Esophagus muscularis mucosa (tissue), 4 donors: ENCODE measurements around the gene ATG10. TPM values are rescaled to one million over a fixed set of nuclear protein-coding genes. Genes with fewer than 3 reads are reported as not detected.

Experiments used
- DNase-seq: peaks from one replicate; pipeline ENCODE4 v3.0.0-alpha.2; 2017; ENCODE audit errors: extremely low spot score
- H3K27ac ChIP-seq, 4 donors: fragments of 200-600 bp; sonication (generic); replicated peaks in 1 of 4; 1 replicate in 3 of 4; 2 replicates in 1 of 4; pipeline ENCODE4 v1.5.1; 2016 to 2019; ENCODE audit warnings: mild to moderate bottlenecking in 1 of 4
- H3K27me3 ChIP-seq, 4 donors: fragments of 200-600 bp; sonication (generic); one replicate each; pipeline versions ENCODE4 v1.5.1 to v1.6.0; 2016 to 2019
- H3K36me3 ChIP-seq, 4 donors: fragments of 200-600 bp; sonication (generic); one replicate each; pipeline ENCODE4 v1.5.1; 2016 to 2019
- H3K4me1 ChIP-seq, 4 donors: fragments of 200-600 bp; sonication (generic); one replicate each; pipeline ENCODE4 v1.5.1; 2016 to 2019
- H3K4me3 ChIP-seq, 4 donors: fragments of 200-600 bp; sonication (generic); 1 replicate in 2 of 4; 2 replicates in 2 of 4; pipeline ENCODE4 v1.5.1; 2016 to 2019; ENCODE audit warnings: mild to moderate bottlenecking in 4 of 4, moderate library complexity in 1 of 4
- H3K9me3 ChIP-seq, 4 donors: fragments of 200-600 bp; sonication (generic); 1 replicate in 3 of 4; 2 replicates in 1 of 4; pipeline ENCODE4 v1.5.1; 2016 to 2019
- EP300 ChIP-seq: sonication (generic); formaldehyde crosslinking; IDR thresholded peaks from one replicate; pipeline ENCODE4 v1.6.1; 2017; ENCODE audit warnings: antibody characterized with exemption
- POLR2A ChIP-seq: fragments of 450-650 bp; IDR thresholded peaks from one replicate; pipeline ENCODE4 v1.6.1; 2017; ENCODE audit warnings: antibody characterized with exemption, moderate library complexity, mild to moderate bottlenecking, low read depth
- POLR2AphosphoS5 ChIP-seq, 2 donors: sonication (generic); formaldehyde crosslinking; IDR thresholded peaks; one replicate each; pipeline ENCODE4 v1.6.1; 2017; ENCODE audit warnings: antibody characterized with exemption in 2 of 2
- WGBS: methylation state at CpG from one replicate; pipeline ENCODE4 v1.1.5; 2018; 5-methylcytosine and 5-hydroxymethylcytosine counted together
- intact Hi-C: fragments of 100-400 bp; cut with DNase I; formaldehyde crosslinking; loops from one replicate; pipeline ENCODE4 v1.15.1; 2023
- total RNA-seq, 4 donors: library from RNA; depleted of rRNA; stranded (reverse); fragments of >200 nt; gene quantifications; one replicate each; pipeline versions ENCODE4 v1.1.0 to v1.2.1, GENCODE V29; 2016
- TF ChIP-seq, protein P1 (sequence below), 3 experiments: fragments of 200-600 bp in 2 of 3; fragments of 450-650 bp in 1 of 3; sonication (generic) in 2 of 3; IDR thresholded peaks; one replicate each; pipeline ENCODE4 v1.5.1; 2017 to 2019; ENCODE audit warnings: antibody characterized with exemption in 3 of 3, mild to moderate bottlenecking in 2 of 3, moderate library complexity in 1 of 3

Gene ATG10
- total RNA-seq, 4 donors from 2014 or later = 5.2 to 9.1 (median 7.3) TPM

DNA sequence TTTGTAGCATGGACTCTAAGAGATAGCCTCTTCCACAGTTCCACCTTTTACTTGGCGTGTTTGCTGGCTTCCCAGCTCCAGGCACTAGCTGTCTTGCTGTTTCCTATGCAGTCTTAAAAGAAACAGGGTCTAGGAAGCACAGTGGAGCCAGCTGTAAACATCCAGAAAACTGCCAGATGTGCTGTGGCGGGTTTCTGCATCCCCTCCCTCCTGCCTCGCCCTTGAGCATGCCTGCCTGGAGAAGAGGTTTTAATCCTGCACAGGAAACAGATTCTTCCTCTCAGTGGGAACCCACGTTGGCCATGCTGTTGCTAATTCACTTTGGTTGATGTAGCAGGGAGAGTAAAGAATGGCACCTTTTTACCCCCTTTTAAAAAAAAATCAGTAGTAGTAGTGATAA is 185.1 kb downstream of the ATG10 start:
- TF ChIP-seq EP300 = no peak
- Histone ChIP-seq H3K36me3 (no peaks in the 10 kb centered on the region), H3K27me3 (no peaks in the 10 kb centered on the region), H3K4me1 (peaks cover 0 to 10% (median 3%) of the 10 kb centered on the region in 4 donors), H3K27ac (no peak overlapping the region), H3K9me3 (no peaks in the 10 kb centered on the region), H3K4me3 (no peak overlapping the region)
- intact Hi-C loops = no loop called here
- DNase-seq = no peak
- WGBS = 81% methylated on average over 4 of the region's 4 CpGs

DNA sequence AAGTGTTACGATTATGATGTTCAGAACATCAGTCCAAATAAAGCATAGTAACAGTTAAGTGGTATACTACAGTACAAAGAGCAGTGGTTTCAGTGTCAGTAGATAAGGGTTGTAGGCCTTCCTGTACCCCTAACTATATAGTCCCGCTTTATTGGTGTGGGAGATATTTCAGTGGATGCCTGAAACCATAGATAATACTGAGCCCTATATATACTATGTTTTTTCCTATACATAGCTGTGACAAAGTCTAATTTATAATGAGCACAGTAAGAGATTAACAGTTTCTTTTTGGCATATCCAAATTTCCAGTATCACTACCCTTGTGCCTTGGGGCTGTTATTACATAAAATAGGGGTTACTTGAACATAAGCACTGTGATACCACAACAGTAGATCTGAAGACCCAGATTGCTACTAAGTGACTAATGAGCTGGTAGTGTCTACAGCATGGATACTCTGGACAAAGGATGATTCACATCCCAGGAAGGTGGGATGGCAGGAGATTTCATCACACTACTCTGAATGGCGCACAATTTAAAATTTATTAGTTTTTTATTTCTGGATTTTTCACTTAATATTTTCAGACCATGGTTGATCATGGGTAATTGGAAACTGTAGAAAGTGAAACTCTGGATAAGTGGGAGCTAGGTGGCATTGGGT is 187.1 kb downstream of the ATG10 start:
- WGBS = 90% methylated on average over 3 of the region's 3 CpGs
- intact Hi-C loops = no loop called here
- H3K27me3 ChIP-seq = no peaks in the 10 kb centered on the region
- H3K36me3 ChIP-seq = no peaks in the 10 kb centered on the region
- H3K4me1 ChIP-seq = peaks cover 0 to 17% (median 3%) of the 10 kb centered on the region in 4 donors
- no peak overlapping the region for H3K4me3 ChIP-seq
- DNase-seq = no peak
- no peak overlapping the region for H3K27ac ChIP-seq
- TF ChIP-seq POLR2AphosphoS5 (IDR thresholded peaks at IDR 0.05) (no peak), EP300 (no peak), POLR2A (no peak)
- TF ChIP-seq, protein P1, sequence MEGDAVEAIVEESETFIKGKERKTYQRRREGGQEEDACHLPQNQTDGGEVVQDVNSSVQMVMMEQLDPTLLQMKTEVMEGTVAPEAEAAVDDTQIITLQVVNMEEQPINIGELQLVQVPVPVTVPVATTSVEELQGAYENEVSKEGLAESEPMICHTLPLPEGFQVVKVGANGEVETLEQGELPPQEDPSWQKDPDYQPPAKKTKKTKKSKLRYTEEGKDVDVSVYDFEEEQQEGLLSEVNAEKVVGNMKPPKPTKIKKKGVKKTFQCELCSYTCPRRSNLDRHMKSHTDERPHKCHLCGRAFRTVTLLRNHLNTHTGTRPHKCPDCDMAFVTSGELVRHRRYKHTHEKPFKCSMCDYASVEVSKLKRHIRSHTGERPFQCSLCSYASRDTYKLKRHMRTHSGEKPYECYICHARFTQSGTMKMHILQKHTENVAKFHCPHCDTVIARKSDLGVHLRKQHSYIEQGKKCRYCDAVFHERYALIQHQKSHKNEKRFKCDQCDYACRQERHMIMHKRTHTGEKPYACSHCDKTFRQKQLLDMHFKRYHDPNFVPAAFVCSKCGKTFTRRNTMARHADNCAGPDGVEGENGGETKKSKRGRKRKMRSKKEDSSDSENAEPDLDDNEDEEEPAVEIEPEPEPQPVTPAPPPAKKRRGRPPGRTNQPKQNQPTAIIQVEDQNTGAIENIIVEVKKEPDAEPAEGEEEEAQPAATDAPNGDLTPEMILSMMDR (IDR thresholded peaks at IDR 0.05) = no peak
- H3K9me3 ChIP-seq = no peaks in the 10 kb centered on the region

DNA sequence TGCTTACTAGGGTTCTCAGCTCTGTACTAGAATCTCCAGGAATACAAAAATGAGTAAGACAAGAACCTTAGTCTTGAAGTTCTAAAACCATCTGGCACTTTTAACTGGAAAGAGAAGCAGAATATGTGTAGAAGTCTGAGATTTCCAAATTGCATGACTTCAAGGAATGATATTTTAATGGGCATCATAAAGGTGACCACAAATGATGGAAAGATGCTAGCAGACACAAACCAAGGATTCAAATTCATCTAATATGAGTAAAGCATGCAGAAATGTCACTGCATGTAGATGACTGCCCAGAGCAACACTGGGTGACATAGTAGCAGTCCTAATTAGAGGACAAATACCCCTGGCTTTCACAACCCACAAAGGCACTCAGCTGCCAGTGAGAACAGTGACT is 189.1 kb downstream of the ATG10 start:
- intact Hi-C loops = loop anchor here (5.0 kb wide), 1 partner anchor 189 kb away; the partner anchor contains the start of gene ATG10
- DNase-seq = no peak
- TF ChIP-seq POLR2AphosphoS5 (IDR thresholded peaks at IDR 0.05) (no peak), POLR2A (no peak), EP300 (no peak)
- TF ChIP-seq, protein P1 (IDR thresholded peaks at IDR 0.05) = no peak
- no peak overlapping the region for H3K27ac ChIP-seq
- H3K36me3 ChIP-seq = no peaks in the 10 kb centered on the region
- H3K9me3 ChIP-seq = no peaks in the 10 kb centered on the region
- H3K27me3 ChIP-seq = no peaks in the 10 kb centered on the region
- no peak overlapping the region for H3K4me3 ChIP-seq
- H3K4me1 ChIP-seq = peaks cover 11 to 27% (median 15%) of the 10 kb centered on the region in 4 donors

DNA sequence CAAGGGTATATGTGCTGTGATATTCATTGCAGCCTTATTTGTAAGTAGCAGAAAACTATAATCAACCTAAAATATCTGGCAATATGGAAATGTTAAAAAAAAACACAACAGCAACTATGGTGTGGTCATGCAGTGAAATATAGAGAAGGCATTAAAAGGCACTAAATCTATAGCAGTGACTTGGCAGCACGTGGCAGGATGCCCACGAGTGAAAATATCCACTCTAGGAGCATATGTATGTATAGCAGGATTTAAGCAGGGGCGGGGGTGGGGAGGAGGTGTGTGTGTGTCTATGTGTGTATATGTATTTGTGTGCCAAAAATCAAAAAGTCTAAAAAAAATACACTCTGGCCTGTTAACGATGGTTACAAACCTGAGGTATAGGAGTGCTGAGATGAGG is 190.8 kb downstream of the ATG10 start:
- Histone ChIP-seq H3K9me3 (no peaks in the 10 kb centered on the region), H3K27me3 (no peaks in the 10 kb centered on the region), H3K4me1 (peaks cover 11 to 29% (median 19%) of the 10 kb centered on the region in 4 donors), H3K4me3 (no peak overlapping the region), H3K36me3 (no peaks in the 10 kb centered on the region), H3K27ac (no peak overlapping the region)
- intact Hi-C loops = loop anchor here (5.0 kb wide), 1 partner anchor 190 kb away; the partner anchor contains the start of gene ATG10
- no peak for DNase-seq
- TF ChIP-seq EP300 (no peak), POLR2A (no peak), POLR2AphosphoS5 (IDR thresholded peaks at IDR 0.05) (no peak)
- TF ChIP-seq, protein P1 (IDR thresholded peaks at IDR 0.05) = no peak
- WGBS = 86% methylated on average over 4 of the region's 4 CpGs

DNA sequence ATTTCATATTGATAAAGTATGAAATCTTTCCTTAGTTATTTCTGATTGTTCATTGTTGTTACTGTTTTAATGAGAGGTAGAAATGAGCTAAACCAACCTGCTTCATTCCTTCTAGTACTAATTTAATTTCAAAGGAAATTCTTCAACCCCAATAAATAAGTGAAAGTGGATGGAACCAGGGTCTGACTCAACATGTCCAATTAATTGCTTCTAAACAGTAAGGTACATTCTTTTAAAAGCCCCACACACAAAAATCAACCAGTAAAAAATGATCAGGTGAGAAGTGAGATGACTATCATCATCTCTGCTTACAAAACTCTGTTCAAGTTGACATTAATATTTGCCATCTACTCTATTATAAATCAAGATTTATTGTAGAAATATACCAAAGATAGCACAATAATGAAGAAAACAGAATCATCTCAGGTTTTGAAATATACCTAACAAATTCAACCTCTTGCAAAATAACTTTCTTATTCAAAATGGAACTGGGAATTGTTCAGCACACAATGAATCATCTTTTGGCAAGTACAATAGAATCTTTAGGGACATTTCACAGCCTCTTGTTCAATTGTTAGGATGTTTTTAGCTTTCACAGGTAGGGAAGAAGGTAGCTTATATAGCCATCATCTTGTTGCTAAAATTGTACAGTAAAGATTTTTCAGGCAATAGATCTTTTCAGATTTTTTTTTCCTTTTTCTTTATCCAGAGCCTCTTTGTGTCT is 191.8 kb downstream of the ATG10 start:
- Histone ChIP-seq H3K4me3 (no peak overlapping the region), H3K4me1 (peaks cover 11 to 39% (median 25%) of the 10 kb centered on the region in 4 donors), H3K27me3 (no peaks in the 10 kb centered on the region), H3K9me3 (no peaks in the 10 kb centered on the region), H3K36me3 (no peaks in the 10 kb centered on the region), H3K27ac (peak overlapping the region; percentile 13 to 56 (median 20))
- intact Hi-C loops = loop anchor here (5.0 kb wide), 1 partner anchor 191 kb away; the partner anchor contains the start of gene ATG10
- TF ChIP-seq POLR2A = no peak
- TF ChIP-seq POLR2AphosphoS5 (IDR thresholded peaks at IDR 0.05) = no peak
- DNase-seq = no peak
